Endothelial cell of umbilical vein (primary cell): ENCODE measurements around the gene HLA-F. TPM values are rescaled to one million over a fixed set of nuclear protein-coding genes. Genes with fewer than 3 reads are reported as not detected.

Experiments used
- BruUV-seq: library from RNA; stranded (reverse); fragments of 400-500 nt; replicated peaks from 2 replicates; lab custom pipeline; 2021; lab: Mats Ljungman, UMichigan
- CTCF ChIA-PET: fragments of 300-600, 350-600 bp; sonication (Branson Sonifier 250); formaldehyde crosslinking; loops from one replicate; lab custom pipeline; 2021; ENCODE audit warnings: antibody characterized with exemption, inconsistent platforms; lab: Charles Lee
- POLR2A ChIA-PET: fragments of 300-600, 350-600 bp; sonication (Branson Sonifier 250); formaldehyde crosslinking; loops from one replicate; lab custom pipeline; 2021; ENCODE audit warnings: antibody characterized with exemption, inconsistent platforms; lab: Charles Lee
- DNase-seq: peaks from one replicate; pipeline ENCODE4 v3.0.0-alpha.2; 2011; ENCODE audit warnings: low read depth, low spot score
- FAIRE-seq: peaks from 2 replicates; lab custom pipeline; 2011; peaks lifted over from hg19 to GRCh38; lab: Jason Lieb, UNC
- H2AFZ ChIP-seq: 2 replicates; pipeline ENCODE4 v1.6.0; 2012; ENCODE audit warnings: low read depth, low read length, control low read depth, inconsistent platforms
- H3K27ac ChIP-seq: 2 replicates; pipeline ENCODE4 v1.5.1; 2011; ENCODE audit warnings: low read depth, mild to moderate bottlenecking, control low read depth, low read length, moderate library complexity; ENCODE audit not compliant: insufficient read depth
- H3K27me3 ChIP-seq, 2 experiments: 2 replicates each; pipeline versions ENCODE4 v1.6.0 to v1.6.1; 2011; ENCODE audit warnings: low read length in 2 of 2, mixed read lengths in 1 of 2; ENCODE audit not compliant: control insufficient read depth in 2 of 2, insufficient read depth in 2 of 2
- H3K36me3 ChIP-seq, 2 experiments: 2 replicates in 1 of 2; 3 replicates in 1 of 2; pipeline ENCODE4 v1.5.1; 2011; ENCODE audit warnings: low read length in 2 of 2, mild to moderate bottlenecking in 1 of 2, moderate library complexity in 1 of 2; ENCODE audit not compliant: control insufficient read depth in 2 of 2, insufficient read depth in 2 of 2; ENCODE audit errors: extremely low read depth in 1 of 2
- H3K4me1 ChIP-seq: 3 replicates; pipeline ENCODE4 v1.5.1; 2011; ENCODE audit warnings: mild to moderate bottlenecking, low read length; ENCODE audit not compliant: control insufficient read depth, insufficient read depth; ENCODE audit errors: extremely low read depth
- H3K4me2 ChIP-seq: 2 replicates; pipeline ENCODE4 v1.6.1; 2011; ENCODE audit warnings: low read length, control low read depth, mixed read lengths; ENCODE audit not compliant: insufficient read depth
- H3K4me3 ChIP-seq, 3 experiments: fragments of 200-600 bp in 1 of 3; sonication (generic), shearing (Covaris generic) in 1 of 3; replicated peaks in 1 of 3; 2 replicates each; pipeline ENCODE4 v1.5.1; 2011 to 2016; ENCODE audit warnings: control low read depth in 3 of 3, low read length in 3 of 3, mild to moderate bottlenecking in 2 of 3, inconsistent platforms in 1 of 3, low read depth in 1 of 3, moderate library complexity in 1 of 3; ENCODE audit not compliant: insufficient read depth in 1 of 3
- H3K79me2 ChIP-seq: 2 replicates; pipeline ENCODE4 v1.6.0; 2012; ENCODE audit warnings: low read length, inconsistent platforms; ENCODE audit not compliant: control insufficient read depth, insufficient read depth
- H3K9ac ChIP-seq: replicated peaks from 2 replicates; pipeline ENCODE3; 2011; ENCODE audit warnings: low read length, control low read depth; ENCODE audit not compliant: insufficient read depth; ENCODE audit errors: extremely low read depth
- H3K9me1 ChIP-seq: replicated peaks from 3 replicates; pipeline ENCODE4 v1.6.0; 2011; ENCODE audit warnings: mild to moderate bottlenecking, low read length; ENCODE audit not compliant: control insufficient read depth, insufficient read depth; ENCODE audit errors: extremely low read depth
- H3K9me3 ChIP-seq: replicated peaks from 2 replicates; pipeline ENCODE4 v1.5.1; 2012; ENCODE audit warnings: low read length, inconsistent platforms; ENCODE audit not compliant: control insufficient read depth, insufficient read depth
- H4K20me1 ChIP-seq: replicated peaks from 2 replicates; pipeline ENCODE3; 2011; ENCODE audit warnings: mild to moderate bottlenecking, low read length; ENCODE audit not compliant: control insufficient read depth, insufficient read depth; ENCODE audit errors: extremely low read depth
- EZH2 ChIP-seq: IDR thresholded peaks from 2 replicates; pipeline ENCODE4 v1.6.1; 2012; ENCODE audit warnings: borderline replicate concordance, low read depth, mild to moderate bottlenecking, moderate library complexity, low read length, inconsistent platforms; ENCODE audit not compliant: severe bottlenecking
- FOS ChIP-seq: IDR thresholded peaks from 2 replicates; pipeline ENCODE4 v1.6.1; 2011; ENCODE audit warnings: mild to moderate bottlenecking, low read length, moderate library complexity, borderline replicate concordance; ENCODE audit not compliant: insufficient read depth
- GATA2 ChIP-seq: IDR thresholded peaks from 2 replicates; pipeline ENCODE4 v1.7.0; 2011; ENCODE audit warnings: low read depth, mild to moderate bottlenecking, moderate library complexity, mixed read lengths, low read length; ENCODE audit not compliant: insufficient read length, insufficient read depth
- JUN ChIP-seq: IDR thresholded peaks from 2 replicates; pipeline ENCODE4 v1.6.1; 2011; ENCODE audit warnings: borderline replicate concordance, low read depth; ENCODE audit not compliant: insufficient read length, insufficient read depth
- MAX ChIP-seq: IDR thresholded peaks from 2 replicates; pipeline ENCODE4 v1.6.1; 2011; ENCODE audit not compliant: insufficient read depth, insufficient read length
- MYC ChIP-seq: IDR thresholded peaks from one replicate; pipeline ENCODE4 v1.6.1; 2011; ENCODE audit warnings: mild to moderate bottlenecking, low read depth, low read length
- POLR2A ChIP-seq: IDR thresholded peaks from 2 replicates; pipeline ENCODE4 v1.6.1; 2012; ENCODE audit warnings: low read depth, mild to moderate bottlenecking, control low read depth, low read length
- POLR2AphosphoS5 ChIP-seq: IDR thresholded peaks from 2 replicates; pipeline ENCODE4 v1.6.1; 2012; ENCODE audit warnings: low read depth, mild to moderate bottlenecking, control low read depth, low read length, moderate library complexity; ENCODE audit not compliant: insufficient read depth
- dilution Hi-C: fragments of 300-500 bp; cut with MboI; formaldehyde crosslinking; loops from one replicate; pipeline ENCODE4 v1.15.0; 2019; ENCODE audit warnings: low sequenced_read_pairs; ENCODE audit not compliant: extremely low pct_ligation_motif_present
- intact Hi-C: fragments of 100-400 bp; cut with micrococcal nuclease; formaldehyde crosslinking; loops from one replicate; pipeline ENCODE4 v1.10.0; 2022
- polyA plus RNA-seq, 4 experiments: library from polyadenylated mRNA; depleted of rRNA in 3 of 4; stranded (reverse) in 3 of 4; unstranded in 1 of 4; fragments of >200 nt; gene quantifications; 2 replicates each; pipeline versions ENCODE4 v1.2.1 to v1.2.3, GENCODE V29; 2011 to 2012; ENCODE audit warnings: missing spikeins in 1 of 4
- total RNA-seq: library from RNA; stranded (reverse); gene quantifications from 2 replicates; pipeline ENCODE4 v1.2.3, GENCODE V29; 2021
- TF ChIP-seq, protein P1 (sequence below), 2 donors: IDR thresholded peaks; 1 replicate in 1 of 2; 2 replicates in 1 of 2; pipeline ENCODE4 v1.5.1; 2011; ENCODE audit warnings: low read length in 2 of 2, mild to moderate bottlenecking in 2 of 2, moderate library complexity in 2 of 2, control low read depth in 1 of 2, inconsistent platforms in 1 of 2, low read depth in 1 of 2; ENCODE audit not compliant: insufficient read depth in 1 of 2; ENCODE audit errors: extremely low read depth in 1 of 2

HLA-F gene
- total and polyA plus RNA-seq, 2 donors (not counting 3 experiments of a cell fraction or from before 2014, with no cell fraction given): 1.5 to 1.6 TPM

- Histone ChIP-seq H3K27ac (no peak overlapping the region), H3K9me1 (no peaks in the 10 kb centered on the region), H3K36me3 (no peaks in the 10 kb centered on the region), H3K9ac (no peak overlapping the region), H3K4me3 (no peak overlapping the region), H3K4me1 (no peaks in the 10 kb centered on the region), H3K9me3 (no peaks in the 10 kb centered on the region), H2AFZ (no peak overlapping the region), H3K79me2 (no peaks in the 10 kb centered on the region), H3K27me3 (peaks cover 0 to 3% of the 10 kb centered on the region in 2 experiments), H3K4me2 (no peak overlapping the region), H4K20me1 (no peaks in the 10 kb centered on the region)
- ChIA-PET POLR2A (no interaction called here), CTCF (interaction anchor here (1.1 to 3.0 kb wide), 4 partner anchors 9 to 52 kb away, joined by 3 to 33 read pairs (median 6); no protein-coding TSS in a partner anchor)
- intact Hi-C loops: no loop called here
- FAIRE-seq (no peak), DNase-seq (no peak)
- dilution Hi-C loops: no loop called here
- BruUV-seq: no TSS peak
- TF ChIP-seq POLR2A (no peak), FOS (no peak), GATA2 (no peak), EZH2 (no peak), MYC (no peak), POLR2AphosphoS5 (no peak), MAX (no peak), JUN (no peak)
- TF ChIP-seq, protein P1, sequence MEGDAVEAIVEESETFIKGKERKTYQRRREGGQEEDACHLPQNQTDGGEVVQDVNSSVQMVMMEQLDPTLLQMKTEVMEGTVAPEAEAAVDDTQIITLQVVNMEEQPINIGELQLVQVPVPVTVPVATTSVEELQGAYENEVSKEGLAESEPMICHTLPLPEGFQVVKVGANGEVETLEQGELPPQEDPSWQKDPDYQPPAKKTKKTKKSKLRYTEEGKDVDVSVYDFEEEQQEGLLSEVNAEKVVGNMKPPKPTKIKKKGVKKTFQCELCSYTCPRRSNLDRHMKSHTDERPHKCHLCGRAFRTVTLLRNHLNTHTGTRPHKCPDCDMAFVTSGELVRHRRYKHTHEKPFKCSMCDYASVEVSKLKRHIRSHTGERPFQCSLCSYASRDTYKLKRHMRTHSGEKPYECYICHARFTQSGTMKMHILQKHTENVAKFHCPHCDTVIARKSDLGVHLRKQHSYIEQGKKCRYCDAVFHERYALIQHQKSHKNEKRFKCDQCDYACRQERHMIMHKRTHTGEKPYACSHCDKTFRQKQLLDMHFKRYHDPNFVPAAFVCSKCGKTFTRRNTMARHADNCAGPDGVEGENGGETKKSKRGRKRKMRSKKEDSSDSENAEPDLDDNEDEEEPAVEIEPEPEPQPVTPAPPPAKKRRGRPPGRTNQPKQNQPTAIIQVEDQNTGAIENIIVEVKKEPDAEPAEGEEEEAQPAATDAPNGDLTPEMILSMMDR (IDR thresholded peaks at IDR 0.05; ENCODE audit: extremely low read depth in 1 of 2, insufficient read depth in 1 of 2, low read depth in 1 of 2, low read length in 2 of 2): no peak
These were observed 47.7 kb upstream of the HLA-F start for GRCh38 chr6:29675561-29675960.
